GM12878 (cell line): ENCODE measurements around the gene ST3GAL5. TPM values are rescaled to one million over a fixed set of nuclear protein-coding genes. Genes with fewer than 3 reads are reported as not detected.

Experiments used
- ATAC-seq: fragments of 200-7000 bp; cut with Tn5 transposase; 3 replicates; pipeline ENCODE4 v1.9.1; 2020; ENCODE audit warnings: mild to moderate bottlenecking, moderate library complexity
- BruUV-seq: library from RNA; stranded (reverse); fragments of 400-500 nt; replicated peaks from 2 replicates; lab custom pipeline; 2021; lab: Mats Ljungman, UMichigan
- CTCF ChIA-PET: fragments of 300-600 bp; sonication (Branson Sonifier 250); formaldehyde crosslinking; extraction: SDS; loops from one replicate; lab custom pipeline; 2021; ENCODE audit warnings: inconsistent platforms; lab: Yijun Ruan, JAX
- POLR2A ChIA-PET: fragments of 350-600 bp; formaldehyde crosslinking; extraction: SDS; loops from one replicate; lab custom pipeline; 2021; ENCODE audit warnings: inconsistent platforms; lab: Charles Lee
- RAD21 ChIA-PET: fragments of 300-600 bp; sonication (Branson Sonifier 250); formaldehyde crosslinking; loops from one replicate; lab custom pipeline; 2023; ENCODE audit warnings: antibody characterized with exemption; ENCODE audit not compliant: unreplicated experiment; lab: Charles Lee
- SMC1A ChIA-PET: fragments of 300-600 bp; sonication (Branson Sonifier 250); formaldehyde crosslinking; loops from one replicate; lab custom pipeline; 2023; ENCODE audit not compliant: unreplicated experiment, uncharacterized antibody; lab: Charles Lee
- DNase-seq: peaks from one replicate; pipeline ENCODE4 v3.0.0-alpha.2; 2011; ENCODE audit warnings: low read depth, low spot score
- FAIRE-seq: peaks from 3 replicates; lab custom pipeline; 2011; peaks lifted over from hg19 to GRCh38; lab: Jason Lieb, UNC
- H2AFZ ChIP-seq: 2 replicates; pipeline ENCODE4 v1.6.0; 2011; ENCODE audit warnings: low read depth, low read length, control low read depth; ENCODE audit not compliant: control insufficient read depth
- H3K27ac ChIP-seq: 2 replicates; pipeline ENCODE4 v1.5.1; 2011; ENCODE audit warnings: control low read depth; ENCODE audit not compliant: control insufficient read depth, insufficient read depth
- H3K27me3 ChIP-seq, 2 experiments: replicated peaks in 1 of 2; 2 replicates each; pipeline versions ENCODE4 v1.6.0 to v1.6.1; 2011; ENCODE audit warnings: low read length in 1 of 2; ENCODE audit not compliant: control insufficient read depth in 2 of 2, insufficient read depth in 2 of 2
- H3K36me3 ChIP-seq, 2 experiments: 2 replicates each; pipeline ENCODE4 v1.5.1; 2011; ENCODE audit warnings: low read length in 1 of 2; ENCODE audit not compliant: control insufficient read depth in 2 of 2, insufficient read depth in 2 of 2
- H3K4me1 ChIP-seq: 2 replicates; pipeline ENCODE4 v1.6.1; 2011; ENCODE audit warnings: mild to moderate bottlenecking, low read length, moderate library complexity, mixed read lengths; ENCODE audit not compliant: control insufficient read depth, insufficient read depth
- H3K4me2 ChIP-seq: 2 replicates; pipeline ENCODE4 v1.6.0; 2011; ENCODE audit warnings: control low read depth; ENCODE audit not compliant: control insufficient read depth, insufficient read depth
- H3K4me3 ChIP-seq: fragments of 200-600 bp; sonication (generic); 2 replicates; pipeline ENCODE4 v1.5.1; 2016
- H3K79me2 ChIP-seq: 2 replicates; pipeline ENCODE4 v1.6.0; 2011; ENCODE audit warnings: low read length; ENCODE audit not compliant: control insufficient read depth, insufficient read depth
- H3K9ac ChIP-seq: 2 replicates; pipeline ENCODE4 v1.8.0; 2011; ENCODE audit warnings: low read length, control low read depth, mixed read lengths; ENCODE audit not compliant: control insufficient read depth, insufficient read depth
- H3K9me3 ChIP-seq: replicated peaks from 3 replicates; pipeline ENCODE4 v1.5.1; 2011; ENCODE audit warnings: mild to moderate bottlenecking, low read length; ENCODE audit not compliant: control insufficient read depth, insufficient read depth
- H4K20me1 ChIP-seq: 2 replicates; pipeline ENCODE4 v1.6.0; 2011; ENCODE audit not compliant: control insufficient read depth, insufficient read depth
- CHD4 ChIP-seq: fragments of 200-600 bp; sonication (generic); IDR thresholded peaks from 2 replicates; pipeline ENCODE4 v1.6.1; 2016; ENCODE audit warnings: mild to moderate bottlenecking
- MTA3 ChIP-seq: IDR thresholded peaks from 2 replicates; pipeline ENCODE4 v1.6.1; 2012; ENCODE audit warnings: low read length, inconsistent platforms, borderline replicate concordance
- MXI1 ChIP-seq: fragments of 150-350 bp; IDR thresholded peaks from 2 replicates; pipeline ENCODE4 v1.6.1; 2011; ENCODE audit warnings: low read depth, mild to moderate bottlenecking, inconsistent platforms, low read length, improper control_type of control experiment
- NR2C2 ChIP-seq: IDR thresholded peaks from 2 replicates; pipeline ENCODE4 v1.6.1; 2011; ENCODE audit warnings: borderline replicate concordance, low read depth; ENCODE audit not compliant: control insufficient read depth, insufficient read length
- RAD21 ChIP-seq: IDR thresholded peaks from 2 replicates; pipeline ENCODE4 v1.6.1; 2011; ENCODE audit warnings: mild to moderate bottlenecking, low read depth, low read length, moderate library complexity; ENCODE audit not compliant: insufficient read depth
- ZNF207 ChIP-seq: fragments of 450-650 bp; IDR thresholded peaks from 2 replicates; pipeline ENCODE4 v1.6.1; 2014; ENCODE audit warnings: antibody characterized with exemption, mild to moderate bottlenecking, borderline replicate concordance
- ZNF622 ChIP-seq: fragments of 450-650 bp; IDR thresholded peaks from 2 replicates; pipeline ENCODE4 v1.6.1; 2017; ENCODE audit warnings: mild to moderate bottlenecking, inconsistent platforms
- WGBS: methylation state at CpG from one replicate; pipeline ENCODE4 v1.1.6; 2016; ENCODE audit warnings: low lambda C conversion rate; ENCODE audit not compliant: insufficient replicate concordance, insufficient coverage; ENCODE audit errors: missing lambda C conversion rate; 5-methylcytosine and 5-hydroxymethylcytosine counted together
- in situ Hi-C: fragments of 300-500 bp; cut with MboI; formaldehyde crosslinking; loops from 9 replicates; pipeline ENCODE4 v1.14.3; 2018; ENCODE audit warnings: mixed read lengths
- intact Hi-C: fragments of 100-400 bp; cut with micrococcal nuclease; formaldehyde crosslinking; loops from one replicate; pipeline ENCODE4 v1.14.2; 2022; ENCODE audit not compliant: unreplicated experiment
- polyA plus RNA-seq, 11 experiments: library from polyadenylated mRNA; depleted of rRNA in 4 of 11; unstranded in 6 of 11; stranded (reverse) in 5 of 11; fragments of >200 nt; fragmentation: Nextera tagmentation in 4 of 11; fragmentation: Illumina TruSeq in 1 of 11; extraction: Ambion mirVana in 4 of 11; extraction: Trizol in 1 of 11; gene quantifications; 1 replicate in 1 of 11; 2 replicates in 10 of 11; pipeline versions ENCODE4 v1.2.1 to v1.2.3, GENCODE V29; 2011 to 2016; ENCODE audit warnings: inconsistent platforms in 2 of 11, missing spikeins in 2 of 11, low read depth in 1 of 11
- total RNA-seq, 4 experiments: library from RNA; depleted of rRNA in 3 of 4; stranded (reverse); fragments of >200 nt in 3 of 4; fragmentation: Illumina TruSeq in 1 of 4; extraction: Trizol in 1 of 4; gene quantifications; 2 replicates each; pipeline versions ENCODE4 v1.2.1 to v1.2.3, GENCODE V29; 2013 to 2021
- TF ChIP-seq, protein P1 (sequence below): fragments of 150-350 bp; IDR thresholded peaks from 2 replicates; pipeline ENCODE4 v1.6.1; 2016; ENCODE audit warnings: low read depth, low read length
- TF ChIP-seq, protein P2 (sequence below): IDR thresholded peaks from 2 replicates; pipeline ENCODE4 v1.6.1; 2011; ENCODE audit warnings: borderline replicate concordance, low read depth, mild to moderate bottlenecking, moderate library complexity, low read length; ENCODE audit not compliant: insufficient read depth, poor library complexity, severe bottlenecking
- TF ChIP-seq, protein P3 (sequence below): fragments of 450-650 bp; formaldehyde crosslinking; IDR thresholded peaks from 2 replicates; pipeline ENCODE4 v1.4.0; 2022; ENCODE audit warnings: mild to moderate bottlenecking, moderate library complexity

The ST3GAL5 gene
- total and polyA plus RNA-seq, 10 of the 15 experiments (the other 5 are each of a cell fraction or from before 2014, with no cell fraction given), result 5.2 to 60.9 (median 10.2) TPM

DNA sequence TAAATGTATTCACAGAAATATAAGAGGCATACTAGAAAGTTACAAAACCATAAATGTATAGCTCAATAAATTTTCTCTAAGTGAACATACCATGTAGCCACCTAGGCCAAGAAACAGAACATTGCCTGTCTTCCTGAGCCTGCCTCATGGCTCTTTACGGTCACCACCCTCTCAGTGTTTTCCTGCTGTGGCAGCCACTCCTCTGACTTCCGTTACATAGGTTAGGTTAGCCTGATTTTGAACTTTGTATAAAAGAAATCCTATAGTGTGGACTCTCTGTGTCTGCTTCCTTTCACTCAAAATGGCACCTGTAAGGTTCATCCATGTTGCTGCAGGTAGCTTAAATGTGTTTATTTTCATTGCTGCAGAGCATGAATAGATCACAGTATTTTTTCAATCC, 11.6 kb upstream of the ST3GAL5 start:
- ChIA-PET POLR2A (interaction anchor here (0.6 kb wide), 1 partner anchor 20 kb away, joined by 4 read pairs; no protein-coding TSS in a partner anchor), CTCF (interaction anchor here (1.3 to 1.9 kb wide), 4 partner anchors 11 to 179 kb away, joined by 3 to 6 read pairs (median 4); partner anchors contain the start of gene ST3GAL5), SMC1A (interaction anchor here (0.7 to 3.6 kb wide), 7 partner anchors 10 to 73 kb away, joined by 3 to 16 read pairs (median 4); partner anchors contain the start of gene ST3GAL5), RAD21 (interaction anchor here (1.1 kb wide), 1 partner anchor 11 kb away, joined by 5 read pairs; the partner anchor contains the start of gene ST3GAL5)
- in situ Hi-C loops (no loop called here), intact Hi-C loops (no loop called here)
- Histone ChIP-seq H3K36me3 (no peaks in the 10 kb centered on the region), H3K79me2 (no peaks in the 10 kb centered on the region), H3K27me3 (no peaks in the 10 kb centered on the region), H3K4me1 (no peaks in the 10 kb centered on the region), H3K27ac (no peak overlapping the region), H3K4me2 (no peak overlapping the region), H3K4me3 (no peak overlapping the region), H3K9ac (no peak overlapping the region), H2AFZ (no peak overlapping the region), H4K20me1 (no peaks in the 10 kb centered on the region), H3K9me3 (peaks cover 3% of the 10 kb centered on the region; the same call in 2 of the 3 replicates)
- WGBS, result 76% methylated on average over 2 of the region's 2 CpGs
- BruUV-seq, result no TSS peak
- FAIRE-seq (no peak), DNase-seq (no peak), ATAC-seq (no peak)
- TF ChIP-seq, protein P1, sequence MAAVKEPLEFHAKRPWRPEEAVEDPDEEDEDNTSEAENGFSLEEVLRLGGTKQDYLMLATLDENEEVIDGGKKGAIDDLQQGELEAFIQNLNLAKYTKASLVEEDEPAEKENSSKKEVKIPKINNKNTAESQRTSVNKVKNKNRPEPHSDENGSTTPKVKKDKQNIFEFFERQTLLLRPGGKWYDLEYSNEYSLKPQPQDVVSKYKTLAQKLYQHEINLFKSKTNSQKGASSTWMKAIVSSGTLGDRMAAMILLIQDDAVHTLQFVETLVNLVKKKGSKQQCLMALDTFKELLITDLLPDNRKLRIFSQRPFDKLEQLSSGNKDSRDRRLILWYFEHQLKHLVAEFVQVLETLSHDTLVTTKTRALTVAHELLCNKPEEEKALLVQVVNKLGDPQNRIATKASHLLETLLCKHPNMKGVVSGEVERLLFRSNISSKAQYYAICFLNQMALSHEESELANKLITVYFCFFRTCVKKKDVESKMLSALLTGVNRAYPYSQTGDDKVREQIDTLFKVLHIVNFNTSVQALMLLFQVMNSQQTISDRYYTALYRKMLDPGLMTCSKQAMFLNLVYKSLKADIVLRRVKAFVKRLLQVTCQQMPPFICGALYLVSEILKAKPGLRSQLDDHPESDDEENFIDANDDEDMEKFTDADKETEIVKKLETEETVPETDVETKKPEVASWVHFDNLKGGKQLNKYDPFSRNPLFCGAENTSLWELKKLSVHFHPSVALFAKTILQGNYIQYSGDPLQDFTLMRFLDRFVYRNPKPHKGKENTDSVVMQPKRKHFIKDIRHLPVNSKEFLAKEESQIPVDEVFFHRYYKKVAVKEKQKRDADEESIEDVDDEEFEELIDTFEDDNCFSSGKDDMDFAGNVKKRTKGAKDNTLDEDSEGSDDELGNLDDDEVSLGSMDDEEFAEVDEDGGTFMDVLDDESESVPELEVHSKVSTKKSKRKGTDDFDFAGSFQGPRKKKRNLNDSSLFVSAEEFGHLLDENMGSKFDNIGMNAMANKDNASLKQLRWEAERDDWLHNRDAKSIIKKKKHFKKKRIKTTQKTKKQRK, result no peak
- TF ChIP-seq MXI1 (no peak), ZNF622 (no peak), RAD21 (no peak), CHD4 (no peak), ZNF207 (no peak), MTA3 (no peak), NR2C2 (no peak)
- TF ChIP-seq, protein P2, sequence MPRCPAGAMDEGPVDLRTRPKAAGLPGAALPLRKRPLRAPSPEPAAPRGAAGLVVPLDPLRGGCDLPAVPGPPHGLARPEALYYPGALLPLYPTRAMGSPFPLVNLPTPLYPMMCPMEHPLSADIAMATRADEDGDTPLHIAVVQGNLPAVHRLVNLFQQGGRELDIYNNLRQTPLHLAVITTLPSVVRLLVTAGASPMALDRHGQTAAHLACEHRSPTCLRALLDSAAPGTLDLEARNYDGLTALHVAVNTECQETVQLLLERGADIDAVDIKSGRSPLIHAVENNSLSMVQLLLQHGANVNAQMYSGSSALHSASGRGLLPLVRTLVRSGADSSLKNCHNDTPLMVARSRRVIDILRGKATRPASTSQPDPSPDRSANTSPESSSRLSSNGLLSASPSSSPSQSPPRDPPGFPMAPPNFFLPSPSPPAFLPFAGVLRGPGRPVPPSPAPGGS, result no peak
- TF ChIP-seq, protein P3, sequence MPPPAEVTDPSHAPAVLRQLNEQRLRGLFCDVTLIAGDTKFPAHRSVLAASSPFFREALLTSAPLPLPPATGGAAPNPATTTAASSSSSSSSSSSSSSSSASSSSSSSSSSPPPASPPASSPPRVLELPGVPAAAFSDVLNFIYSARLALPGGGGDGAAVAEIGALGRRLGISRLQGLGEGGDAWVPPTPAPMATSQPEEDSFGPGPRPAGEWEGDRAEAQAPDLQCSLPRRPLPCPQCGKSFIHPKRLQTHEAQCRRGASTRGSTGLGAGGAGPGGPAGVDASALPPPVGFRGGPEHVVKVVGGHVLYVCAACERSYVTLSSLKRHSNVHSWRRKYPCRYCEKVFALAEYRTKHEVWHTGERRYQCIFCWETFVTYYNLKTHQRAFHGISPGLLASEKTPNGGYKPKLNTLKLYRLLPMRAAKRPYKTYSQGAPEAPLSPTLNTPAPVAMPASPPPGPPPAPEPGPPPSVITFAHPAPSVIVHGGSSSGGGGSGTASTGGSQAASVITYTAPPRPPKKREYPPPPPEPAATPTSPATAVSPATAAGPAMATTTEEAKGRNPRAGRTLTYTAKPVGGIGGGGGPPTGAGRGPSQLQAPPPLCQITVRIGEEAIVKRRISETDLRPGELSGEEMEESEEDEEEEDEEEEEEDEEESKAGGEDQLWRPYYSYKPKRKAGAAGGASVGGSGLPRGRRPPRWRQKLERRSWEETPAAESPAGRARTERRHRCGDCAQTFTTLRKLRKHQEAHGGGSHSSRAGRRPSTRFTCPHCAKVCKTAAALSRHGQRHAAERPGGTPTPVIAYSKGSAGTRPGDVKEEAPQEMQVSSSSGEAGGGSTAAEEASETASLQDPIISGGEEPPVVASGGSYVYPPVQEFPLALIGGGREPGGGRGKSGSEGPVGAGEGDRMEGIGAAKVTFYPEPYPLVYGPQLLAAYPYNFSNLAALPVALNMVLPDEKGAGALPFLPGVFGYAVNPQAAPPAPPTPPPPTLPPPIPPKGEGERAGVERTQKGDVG (CRISPR knock-in tag), result no peak
